ENCODE data around the gene RGCC. TPM values are rescaled to one million over a fixed set of nuclear protein-coding genes. Genes with fewer than 3 reads are reported as not detected.

Gene RGCC
- polyA plus RNA-seq, 1 donor = 18.5 TPM

GRCh38 chr13:41454170-41454569, 3.2 kb upstream of the RGCC start:
- no peak for DNase-seq

- DNase-seq = no peak
Measured at GRCh38 chr13:41455725-41456419, 1.5 kb upstream of the RGCC start.

- DNase-seq = no peak
Measured at GRCh38 chr13:41457589-41458186, 338 bp downstream of the RGCC start.

- DNase-seq = peak; percentile 54
Measured at GRCh38 chr13:41458187-41458760, 924 bp downstream of the RGCC start.

- no peak for DNase-seq
Measured at GRCh38 chr13:41458761-41459431, 1.5 kb downstream of the RGCC start.

- no peak for DNase-seq
Measured at GRCh38 chr13:41459432-41460073, 2.2 kb downstream of the RGCC start.

- no peak for DNase-seq
Measured at GRCh38 chr13:41460074-41460465, 2.7 kb downstream of the RGCC start.

- no peak for DNase-seq
Measured at GRCh38 chr13:41460930-41461329, 3.6 kb downstream of the RGCC start.

GRCh38 chr13:41461527-41462139, 4.3 kb downstream of the RGCC start:
- no peak for DNase-seq

- no peak for DNase-seq
Measured at GRCh38 chr13:41462427-41462826, 5.1 kb downstream of the RGCC start.

- DNase-seq = no peak
Measured at GRCh38 chr13:41463838-41464602, 6.7 kb downstream of the RGCC start.

- no peak for DNase-seq
Measured at GRCh38 chr13:41465241-41465847, 8.0 kb downstream of the RGCC start.

- DNase-seq = no peak
Measured at GRCh38 chr13:41465898-41466320, 8.6 kb downstream of the RGCC start.

- peak; percentile 29 for DNase-seq
Measured at GRCh38 chr13:41467425-41467945, 10.1 kb downstream of the RGCC start.

- DNase-seq = no peak
Measured at GRCh38 chr13:41468631-41469030, 11.3 kb downstream of the RGCC start.

- no peak for DNase-seq
Measured at GRCh38 chr13:41470196-41470595, 12.8 kb downstream of the RGCC start.

GRCh38 chr13:41471785-41472184, 14.4 kb downstream of the RGCC start:
- DNase-seq = no peak

- no peak for DNase-seq
Measured at GRCh38 chr13:41487222-41487621, 29.9 kb downstream of the RGCC start.

- no peak for DNase-seq
Measured at GRCh38 chr13:41488124-41488523, 30.8 kb downstream of the RGCC start.

- DNase-seq = no peak
Measured at GRCh38 chr13:41490371-41491015, 33.1 kb downstream of the RGCC start.

- DNase-seq = no peak
Measured at GRCh38 chr13:41491436-41491835, 34.1 kb downstream of the RGCC start.

Measured in hindlimb muscle (tissue), 1 donor.